Keratinocyte (primary cell): Measurements from ENCODE around the gene SMC1B. TPM values are rescaled to one million over a fixed set of nuclear protein-coding genes. Genes with fewer than 3 reads are reported as not detected.
"Not testable (repeated sequence)": the region's sequence is repeated elsewhere in the genome, so short reads cannot be mapped to it uniquely, and the experiment has no call there.

Experiments used
- DNase-seq: peaks from one replicate; pipeline ENCODE4 v3.0.0-alpha.2; 2011; ENCODE audit warnings: low read depth, missing footprints, low spot score
- FAIRE-seq: peaks from 2 replicates; lab custom pipeline; 2011; peaks lifted over from hg19 to GRCh38; lab: Jason Lieb, UNC
- H2AFZ ChIP-seq: 2 replicates; pipeline ENCODE4 v1.6.0; 2012; ENCODE audit warnings: low read length, control low read depth, inconsistent platforms; ENCODE audit not compliant: control insufficient read depth
- H3K27ac ChIP-seq: 2 replicates; pipeline ENCODE4 v1.5.1; 2011; ENCODE audit warnings: low read length; ENCODE audit not compliant: control insufficient read depth, insufficient read depth
- H3K27me3 ChIP-seq: 3 replicates; pipeline ENCODE4 v1.6.0; 2011; ENCODE audit warnings: low read length; ENCODE audit not compliant: control insufficient read depth, insufficient read depth; ENCODE audit errors: extremely low read depth
- H3K36me3 ChIP-seq, 2 experiments: 2 replicates in 1 of 2; 3 replicates in 1 of 2; pipeline ENCODE4 v1.5.1; 2011; ENCODE audit warnings: low read length in 2 of 2, mild to moderate bottlenecking in 1 of 2; ENCODE audit not compliant: control insufficient read depth in 2 of 2, insufficient read depth in 2 of 2; ENCODE audit errors: extremely low read depth in 1 of 2
- H3K4me1 ChIP-seq: 3 replicates; pipeline ENCODE4 v1.5.1; 2011; ENCODE audit warnings: low read length; ENCODE audit not compliant: control insufficient read depth, insufficient read depth; ENCODE audit errors: extremely low read depth
- H3K4me2 ChIP-seq: 3 replicates; pipeline ENCODE4 v1.6.0; 2011; ENCODE audit warnings: low read depth, low read length; ENCODE audit not compliant: control insufficient read depth, insufficient read depth; ENCODE audit errors: extremely low read depth
- H3K4me3 ChIP-seq, 3 experiments: fragments of 200-600 bp in 1 of 3; sonication (generic) in 1 of 3; 2 replicates in 2 of 3; 3 replicates in 1 of 3; pipeline ENCODE4 v1.5.1; 2011 to 2016; ENCODE audit warnings: low read length in 3 of 3, mild to moderate bottlenecking in 3 of 3, control low read depth in 2 of 3, inconsistent platforms in 1 of 3, low read depth in 1 of 3, mixed read lengths in 1 of 3, mixed run types in 1 of 3, moderate library complexity in 1 of 3; ENCODE audit not compliant: control insufficient read depth in 2 of 3, insufficient read depth in 2 of 3; ENCODE audit errors: extremely low read depth in 1 of 3
- H3K79me2 ChIP-seq: 2 replicates; pipeline ENCODE4 v1.6.0; 2012; ENCODE audit warnings: low read length; ENCODE audit not compliant: control insufficient read depth, insufficient read depth
- H3K9ac ChIP-seq: 3 replicates; pipeline ENCODE4 v1.6.0; 2011; ENCODE audit warnings: low read length; ENCODE audit not compliant: control insufficient read depth, insufficient read depth; ENCODE audit errors: extremely low read depth
- H3K9me1 ChIP-seq: 3 replicates; pipeline ENCODE4 v1.6.0; 2011; ENCODE audit warnings: low read length; ENCODE audit not compliant: control insufficient read depth, insufficient read depth; ENCODE audit errors: extremely low read depth
- H3K9me3 ChIP-seq: 2 replicates; pipeline ENCODE4 v1.5.1; 2012; ENCODE audit warnings: low read depth, low read length; ENCODE audit not compliant: control insufficient read depth
- H4K20me1 ChIP-seq: 3 replicates; pipeline ENCODE4 v1.6.0; 2011; ENCODE audit warnings: low read length; ENCODE audit not compliant: control insufficient read depth, insufficient read depth; ENCODE audit errors: extremely low read depth
- CTCF ChIP-seq, 3 experiments: IDR thresholded peaks in 1 of 3; conservative IDR thresholded peaks in 1 of 3; optimal IDR thresholded peaks in 1 of 3; 2 replicates in 2 of 3; 3 replicates in 1 of 3; pipeline versions ENCODE3 to v1.5.1; 2011; ENCODE audit warnings: low read length in 3 of 3, mild to moderate bottlenecking in 3 of 3, moderate library complexity in 2 of 3, control low read depth in 1 of 3, inconsistent platforms in 1 of 3; ENCODE audit not compliant: insufficient read depth in 2 of 3; ENCODE audit errors: extremely low read depth in 1 of 3
- EZH2 ChIP-seq: IDR thresholded peaks from one replicate; pipeline ENCODE4 v1.6.1; 2012; ENCODE audit warnings: inconsistent platforms, mild to moderate bottlenecking, low read length, moderate library complexity
- dilution Hi-C: fragments of 300-500 bp; cut with MboI; formaldehyde crosslinking; loops from one replicate; pipeline ENCODE4 v1.7.0; 2020; ENCODE audit warnings: low sequenced_read_pairs; ENCODE audit not compliant: extremely low pct_ligation_motif_present
- polyA plus RNA-seq, 5 experiments: library from polyadenylated mRNA; depleted of rRNA in 3 of 5; stranded (reverse) in 3 of 5; stranded (forward) in 1 of 5; unstranded in 1 of 5; fragments of >200 nt; gene quantifications; 1 replicate in 1 of 5; 2 replicates in 3 of 5; 3 replicates in 1 of 5; pipeline versions ENCODE4 v1.2.1 to v1.2.3, GENCODE V29; 2011 to 2012; ENCODE audit warnings: missing spikeins in 2 of 5, low read depth in 1 of 5, low replicate concordance in 1 of 5

Gene SMC1B
- polyA plus RNA-seq, 1 donor (not counting 4 experiments of a cell fraction or from before 2014, with no cell fraction given) = not detected

GRCh38 chr22:45441138-45441537 is 27.7 kb upstream of the SMC1B start:
- H3K4me3 ChIP-seq = no peak overlapping the region
- H3K4me2 ChIP-seq = peak overlapping the region; percentile 63
- H3K27ac ChIP-seq = no peak overlapping the region
- H3K9ac ChIP-seq = no peak overlapping the region
- H3K36me3 ChIP-seq = no peaks in the 10 kb centered on the region
- H3K9me1 ChIP-seq = no peaks in the 10 kb centered on the region
- peak overlapping the region; percentile 73 for H2AFZ ChIP-seq
- peaks cover 6% of the 10 kb centered on the region for H3K4me1 ChIP-seq
- TF ChIP-seq CTCF (optimal IDR thresholded peaks at IDR 0.05 in 1 of 3, IDR thresholded peaks at IDR 0.05 in 1 of 3, conservative IDR thresholded peaks at IDR 0.05 in 1 of 3; ENCODE audit: extremely low read depth in 1 of 3, insufficient read depth in 2 of 3, low read length in 3 of 3) (peak; percentile 64 to 89 (median 66)), EZH2 (no peak)
- no peaks in the 10 kb centered on the region for H3K27me3 ChIP-seq
- no peaks in the 10 kb centered on the region for H3K79me2 ChIP-seq
- dilution Hi-C loops = no loop called here
- H3K9me3 ChIP-seq = no peaks in the 10 kb centered on the region
- FAIRE-seq (peak; percentile 88), DNase-seq (no peak)
- no peaks in the 10 kb centered on the region for H4K20me1 ChIP-seq

DNA sequence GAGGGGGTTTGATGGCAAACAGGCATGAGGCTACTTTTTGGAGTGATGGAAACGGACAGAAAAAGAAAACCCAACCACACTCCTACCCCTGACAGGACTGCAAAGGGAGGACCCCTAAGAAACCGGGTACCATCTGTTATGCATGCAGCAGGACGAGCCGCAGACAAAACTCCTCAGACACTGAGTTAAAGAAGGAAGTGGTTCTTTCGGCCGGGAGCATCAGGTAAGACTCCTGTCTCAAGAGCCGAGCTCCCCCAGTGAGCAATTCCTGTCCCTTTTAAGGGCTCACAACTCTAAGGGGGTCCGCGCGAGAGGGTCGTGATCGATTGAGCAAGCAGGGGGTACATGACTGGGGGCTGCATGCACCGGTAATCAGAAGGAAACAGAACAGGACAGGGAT is 27.3 kb upstream of the SMC1B start:
- FAIRE-seq, H3K4me1 ChIP-seq, H4K20me1 ChIP-seq, H3K9me3 ChIP-seq, H3K9me1 ChIP-seq, H3K27ac ChIP-seq, H3K4me3 ChIP-seq, dilution Hi-C loops, H3K9ac ChIP-seq, H3K36me3 ChIP-seq, H3K79me2 ChIP-seq, DNase-seq, H3K27me3 ChIP-seq: not testable (repeated sequence)
- Histone ChIP-seq H3K4me2 (peak overlapping the region; percentile 63), H2AFZ (peak overlapping the region; percentile 73)

- FAIRE-seq (no peak), DNase-seq (no peak)
- Histone ChIP-seq H3K36me3 (no peaks in the 10 kb centered on the region), H3K9me1 (no peaks in the 10 kb centered on the region), H3K4me3 (no peak overlapping the region), H3K27ac (no peak overlapping the region), H3K9ac (no peak overlapping the region), H2AFZ (no peak overlapping the region), H4K20me1 (no peaks in the 10 kb centered on the region), H3K4me2 (no peak overlapping the region), H3K4me1 (peaks cover 12% of the 10 kb centered on the region), H3K27me3 (no peaks in the 10 kb centered on the region), H3K9me3 (no peaks in the 10 kb centered on the region), H3K79me2 (no peaks in the 10 kb centered on the region)
- dilution Hi-C loops = no loop called here
- TF ChIP-seq CTCF (optimal IDR thresholded peaks at IDR 0.05 in 1 of 3, IDR thresholded peaks at IDR 0.05 in 1 of 3, conservative IDR thresholded peaks at IDR 0.05 in 1 of 3; ENCODE audit: extremely low read depth in 1 of 3, insufficient read depth in 2 of 3, low read length in 3 of 3) (no peak), EZH2 (no peak)
These were observed 24.9 kb upstream of the SMC1B start for GRCh38 chr22:45438336-45438735.

DNA sequence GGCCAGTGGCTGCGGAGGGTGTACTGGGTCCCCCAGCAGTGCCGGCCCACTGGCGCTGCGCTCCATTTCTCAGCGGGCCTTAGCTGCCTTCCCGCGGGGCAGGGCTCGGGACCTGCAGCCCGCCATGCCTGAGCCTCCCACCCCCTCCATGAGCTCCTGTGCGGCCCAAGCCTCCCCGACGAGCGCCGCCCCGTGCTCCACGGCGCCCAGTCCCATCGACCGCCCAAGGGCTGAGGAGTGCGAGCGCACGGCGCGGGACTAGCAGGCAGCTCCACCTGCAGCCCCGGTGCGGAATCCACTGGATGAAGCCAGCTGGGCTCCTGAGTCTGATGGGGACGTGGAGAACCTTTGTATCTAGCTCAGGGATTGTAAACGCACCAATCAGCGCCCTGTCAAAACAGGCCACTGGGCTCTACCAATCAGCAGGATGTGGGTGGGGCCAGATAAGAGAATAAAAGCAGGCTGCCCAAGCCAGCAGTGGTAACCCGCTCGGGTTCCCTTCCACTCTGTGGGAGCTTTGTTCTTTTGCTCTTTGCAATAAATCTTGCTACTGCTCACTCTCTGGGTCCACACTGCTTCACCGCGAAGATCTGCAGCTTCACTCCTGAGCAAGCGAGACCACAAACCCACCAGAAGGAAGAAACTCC is 23.6 kb upstream of the SMC1B start:
- H3K79me2 ChIP-seq, H3K27ac ChIP-seq, H3K4me2 ChIP-seq, H3K36me3 ChIP-seq, H3K4me3 ChIP-seq, H4K20me1 ChIP-seq, H3K9ac ChIP-seq, FAIRE-seq, H3K9me3 ChIP-seq, H3K9me1 ChIP-seq, H3K27me3 ChIP-seq, H2AFZ ChIP-seq, dilution Hi-C loops, DNase-seq: not testable (repeated sequence)
- H3K4me1 ChIP-seq = peaks cover 12% of the 10 kb centered on the region
